GM18517 (cell line): Measurements from ENCODE around the gene ZEB1.
"Not testable (repeated sequence)": the region's sequence is repeated elsewhere in the genome, so short reads cannot be mapped to it uniquely, and the experiment has no call there.

ENCODE experiments used
- ATAC-seq: cut with Tn5 transposase; IDR thresholded peaks from one replicate; pipeline ENCODE4 v1.9.1; 2021; ENCODE audit warnings: mild to moderate bottlenecking, moderate library complexity; ENCODE audit not compliant: unreplicated experiment

ZEB1 gene

GRCh38 chr10:31484431-31485135 is 165.6 kb downstream of the ZEB1 start:
- no peak for ATAC-seq

GRCh38 chr10:31490858-31491504 is 172.0 kb downstream of the ZEB1 start:
- no peak for ATAC-seq

- ATAC-seq: no peak
Measured at GRCh38 chr10:31507427-31507826, 188.4 kb downstream of the ZEB1 start.

- ATAC-seq: no peak
Measured at GRCh38 chr10:31508234-31508633, 189.2 kb downstream of the ZEB1 start.

GRCh38 chr10:31508882-31509281 is 189.9 kb downstream of the ZEB1 start:
- no peak for ATAC-seq

- no peak for ATAC-seq
Measured at GRCh38 chr10:31509989-31510388, 191.0 kb downstream of the ZEB1 start.

- no peak for ATAC-seq
Measured at GRCh38 chr10:31515116-31515515, 196.1 kb downstream of the ZEB1 start.

- ATAC-seq: no peak
Measured at GRCh38 chr10:31515819-31516402, 196.9 kb downstream of the ZEB1 start.

- no peak for ATAC-seq
Measured at GRCh38 chr10:31520986-31521831, 202.2 kb downstream of the ZEB1 start.

- no peak for ATAC-seq
Measured at GRCh38 chr10:31522820-31523219, 203.8 kb downstream of the ZEB1 start.

- no peak for ATAC-seq
Measured at GRCh38 chr10:31524460-31524859, 205.4 kb downstream of the ZEB1 start.

- ATAC-seq: no peak
Measured at GRCh38 chr10:31526178-31526577, 207.2 kb downstream of the ZEB1 start.

GRCh38 chr10:31526681-31527080 is 207.7 kb downstream of the ZEB1 start:
- no peak for ATAC-seq

GRCh38 chr10:31528831-31529230 is 209.8 kb downstream of the ZEB1 start:
- ATAC-seq: no peak

- ATAC-seq: no peak
Measured at GRCh38 chr10:31536302-31536701, 217.3 kb downstream of the ZEB1 start.

GRCh38 chr10:31549896-31550295 is 230.9 kb downstream of the ZEB1 start:
- no peak for ATAC-seq

GRCh38 chr10:31554556-31554955 is 235.5 kb downstream of the ZEB1 start:
- ATAC-seq: no peak

GRCh38 chr10:31557854-31558253 is 238.8 kb downstream of the ZEB1 start:
- no peak for ATAC-seq

- not testable (repeated sequence) for ATAC-seq
Measured at GRCh38 chr10:31568252-31568861, 249.3 kb downstream of the ZEB1 start.

- ATAC-seq: no peak
Measured at GRCh38 chr10:31574577-31574976, 255.6 kb downstream of the ZEB1 start.
